B cell (primary cell): ENCODE data around the gene PIM3. TPM values are rescaled to one million over a fixed set of nuclear protein-coding genes. Genes with fewer than 3 reads are reported as not detected.
A peak's percentile ranks its signal among the peaks of the same experiment; 100 is the strongest.
"Not testable (repeated sequence)": the region's sequence is repeated elsewhere in the genome, so short reads cannot be mapped to it uniquely, and the experiment has no call there.

Source experiments
- ATAC-seq: fragments of 200-7000 bp; cut with Tn5 transposase; one replicate; pipeline ENCODE4 v1.10.0; 2021; ENCODE audit warnings: low read depth, mild to moderate bottlenecking, moderate number of reproducible peaks, moderate library complexity
- CTCF ChIA-PET: fragments of 350-600 bp; sonication (Branson Sonifier 250); formaldehyde crosslinking; loops from one replicate; lab custom pipeline; 2021; ENCODE audit warnings: antibody characterized with exemption, inconsistent platforms; lab: Charles Lee
- POLR2A ChIA-PET: fragments of 350-600 bp; sonication (Branson Sonifier 250); formaldehyde crosslinking; loops from one replicate; lab custom pipeline; 2021; ENCODE audit warnings: antibody characterized with exemption; lab: Charles Lee
- DNase-seq: peaks from one replicate; pipeline ENCODE4 v3.0.0; 2013
- H2AFZ ChIP-seq: 2 replicates; pipeline ENCODE4 v1.6.1; 2012; ENCODE audit warnings: mild to moderate bottlenecking, low read depth, low read length; ENCODE audit not compliant: insufficient read depth, poor library complexity, severe bottlenecking
- H3K27ac ChIP-seq, 2 donors: 1 replicate in 1 of 2; 2 replicates in 1 of 2; pipeline ENCODE4 v1.5.1; 2012 to 2013; ENCODE audit warnings: low read length in 2 of 2, mild to moderate bottlenecking in 2 of 2, moderate library complexity in 1 of 2
- H3K27me3 ChIP-seq, 4 experiments: fragments of 200-600 bp in 1 of 4; sonication (generic) in 1 of 4; replicated peaks in 1 of 4; 1 replicate in 2 of 4; 2 replicates in 2 of 4; pipeline versions ENCODE4 v1.6.1 to v1.7.0; 2013 to 2016; ENCODE audit warnings: low read length in 3 of 4, mild to moderate bottlenecking in 2 of 4, mixed read lengths in 1 of 4, moderate library complexity in 1 of 4; ENCODE audit not compliant: insufficient read depth in 4 of 4, control insufficient read depth in 3 of 4; ENCODE audit errors: control extremely low read depth in 1 of 4
- H3K36me3 ChIP-seq, 2 experiments: replicated peaks in 1 of 2; 1 replicate in 1 of 2; 2 replicates in 1 of 2; pipeline versions ENCODE4 v1.6.1 to v1.7.1; 2013; ENCODE audit warnings: low read length in 1 of 2; ENCODE audit not compliant: insufficient read depth in 2 of 2, control insufficient read depth in 1 of 2; ENCODE audit errors: control extremely low read depth in 1 of 2, extremely low read depth in 1 of 2
- H3K4me1 ChIP-seq, 2 donors: fragments of 200-600 bp in 1 of 2; sonication (generic) in 1 of 2; 1 replicate in 1 of 2; 2 replicates in 1 of 2; pipeline versions ENCODE4 v1.5.1 to v1.6.1; 2013 to 2017; ENCODE audit warnings: low read length in 2 of 2; ENCODE audit not compliant: control insufficient read depth in 2 of 2, insufficient read depth in 2 of 2
- H3K4me2 ChIP-seq: replicated peaks from 2 replicates; pipeline ENCODE3; 2012; ENCODE audit warnings: mild to moderate bottlenecking, low read depth, low read length; ENCODE audit not compliant: poor library complexity, severe bottlenecking
- H3K4me3 ChIP-seq, 5 experiments: fragments of 200-600 bp in 1 of 5; sonication (generic) in 1 of 5; 1 replicate in 3 of 5; 2 replicates in 2 of 5; pipeline versions ENCODE4 v1.5.1 to v1.7.0; 2011 to 2016; ENCODE audit warnings: low read length in 4 of 5, mild to moderate bottlenecking in 4 of 5, low read depth in 2 of 5, control low read depth in 1 of 5, moderate library complexity in 1 of 5; ENCODE audit not compliant: insufficient read depth in 1 of 5; ENCODE audit errors: control extremely low read depth in 1 of 5, extremely low read depth in 1 of 5
- H3K79me2 ChIP-seq: fragments of 200-600 bp; sonication (generic); one replicate; pipeline ENCODE4 v1.6.0; 2016; ENCODE audit warnings: low read length; ENCODE audit not compliant: control insufficient read depth, insufficient read depth
- H3K9ac ChIP-seq: fragments of 200-600 bp; sonication (generic); 2 replicates; pipeline ENCODE4 v1.6.1; 2017; ENCODE audit warnings: mild to moderate bottlenecking, low read length, moderate library complexity
- H3K9me3 ChIP-seq, 3 donors: one replicate each; pipeline versions ENCODE4 v1.6.1 to v1.7.1; 2013; ENCODE audit warnings: low read length in 2 of 3; ENCODE audit not compliant: control insufficient read depth in 2 of 3, insufficient read depth in 1 of 3; ENCODE audit errors: control extremely low read depth in 1 of 3
- H4K20me1 ChIP-seq: 2 replicates; pipeline ENCODE4 v1.6.0; 2012; ENCODE audit warnings: mild to moderate bottlenecking, low read length; ENCODE audit not compliant: insufficient read depth, control insufficient read depth, poor library complexity, severe bottlenecking
- H3K27ac Mint-ChIP-seq: one replicate; pipeline ENCODE4 v1.8.0; 2021; ENCODE audit warnings: mixed read lengths
- H3K27me3 Mint-ChIP-seq: one replicate; pipeline ENCODE4 v1.8.0; 2021; ENCODE audit warnings: mixed read lengths
- H3K4me1 Mint-ChIP-seq: one replicate; pipeline ENCODE4 v1.8.0; 2021; ENCODE audit warnings: mixed read lengths
- H3K4me3 Mint-ChIP-seq: one replicate; pipeline ENCODE4 v1.8.0; 2021; ENCODE audit warnings: mixed read lengths
- H3K9me3 Mint-ChIP-seq: one replicate; pipeline ENCODE4 v1.8.0; 2022; ENCODE audit warnings: mixed read lengths; ENCODE audit not compliant: insufficient read depth
- CTCF ChIP-seq: fragments of 200-600 bp; IDR thresholded peaks from one replicate; pipeline ENCODE4 v1.8.0; 2022; ENCODE audit warnings: antibody characterized with exemption, mild to moderate bottlenecking
- EZH2 ChIP-seq: IDR thresholded peaks from 2 replicates; pipeline ENCODE4 v1.6.1; 2012; ENCODE audit warnings: borderline replicate concordance, low read depth, mild to moderate bottlenecking, moderate library complexity, low read length; ENCODE audit not compliant: insufficient read depth, poor library complexity, severe bottlenecking
- WGBS: methylation state at CpG from one replicate; pipeline ENCODE4 v1.1.5; 2013; ENCODE audit warnings: missing lambda C conversion rate; ENCODE audit not compliant: insufficient coverage; 5-methylcytosine and 5-hydroxymethylcytosine counted together
- intact Hi-C: fragments of 100-400 bp; cut with micrococcal nuclease; formaldehyde crosslinking; loops from one replicate; pipeline ENCODE4 v1.10.0; 2022
- polyA plus RNA-seq: library from polyadenylated mRNA; depleted of rRNA; stranded (reverse); fragments of >200 nt; gene quantifications from 2 replicates; pipeline ENCODE4 v1.2.3, GENCODE V29; 2012
- total RNA-seq, 2 donors: library from RNA; stranded (reverse); fragments of 120-200 nt in 1 of 2; gene quantifications; 1 replicate in 1 of 2; 2 replicates in 1 of 2; pipeline versions ENCODE4 v1.2.3 to v1.2.4, GENCODE V29; 2013 to 2022

The PIM3 gene
- total and polyA plus RNA-seq, 2 donors (not counting 1 experiment from before 2014, with no cell fraction given): 74.6 to 128 TPM

DNA sequence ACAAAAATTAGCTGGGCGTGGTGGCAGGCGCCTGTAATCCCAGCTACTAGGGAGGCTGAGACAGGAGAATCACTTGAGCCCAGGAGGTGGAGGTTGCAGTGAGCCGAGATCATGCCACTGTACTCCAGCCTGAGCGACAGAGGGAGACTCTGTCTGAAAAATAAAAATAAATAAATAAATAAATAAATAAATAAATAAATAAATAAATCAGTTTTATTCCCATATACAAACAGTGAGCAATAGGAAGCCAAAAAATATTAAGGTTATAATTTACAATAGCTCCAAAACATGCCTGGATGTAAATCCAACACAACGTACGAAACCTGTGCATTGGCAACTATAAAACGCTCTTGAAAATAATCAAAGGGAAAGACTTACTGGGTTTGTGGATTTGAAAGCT lies 21.2 kb downstream of the PIM3 start:
- no CpG with 5 or more reads among the region's 7 CpGs for WGBS

DNA sequence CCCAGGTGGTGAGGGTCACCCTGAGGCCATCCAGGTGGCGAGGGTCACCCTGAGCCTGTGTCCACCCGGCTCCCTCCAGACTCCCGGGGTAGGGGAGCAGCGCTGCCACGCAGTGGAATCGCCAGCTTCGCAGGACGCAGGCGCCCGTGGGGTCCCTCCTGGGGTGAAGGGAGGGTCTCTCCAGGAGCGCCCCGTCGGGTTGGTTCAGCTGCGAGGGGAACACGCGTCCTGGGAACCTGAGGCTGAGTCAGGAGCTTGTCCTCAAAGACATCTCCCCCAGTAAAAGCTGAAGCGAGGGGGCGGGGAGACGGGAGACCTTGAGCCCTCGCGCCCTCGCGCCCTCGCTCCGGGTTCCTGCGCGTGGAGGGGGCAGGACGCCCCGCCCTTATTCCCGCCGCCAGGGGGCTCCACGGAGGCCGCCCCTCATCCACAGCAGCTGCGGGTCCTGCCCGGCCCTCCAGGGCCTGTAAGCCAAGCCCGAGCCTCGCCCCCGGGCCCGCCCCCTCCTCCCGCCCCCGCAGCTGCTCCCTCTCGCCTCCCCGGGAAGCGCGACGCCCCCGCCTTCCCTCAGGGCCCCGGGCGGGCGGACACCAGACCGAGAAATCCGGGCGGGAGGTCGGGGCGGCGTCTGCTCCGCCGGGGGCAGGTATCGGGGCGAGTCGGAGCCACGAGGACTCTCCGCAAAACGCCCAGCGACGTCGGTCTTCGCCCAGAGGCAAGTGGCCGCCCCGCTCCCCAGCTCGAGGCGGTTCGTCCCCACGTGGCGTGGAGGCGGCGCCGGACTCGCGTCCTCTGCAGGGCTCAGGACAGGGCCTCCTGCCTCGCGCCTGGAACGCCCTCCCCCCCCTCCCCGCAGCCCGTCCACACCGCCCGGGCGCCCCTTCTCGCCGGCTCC lies 22.8 kb downstream of the PIM3 start:
- intact Hi-C loops: loop anchor here (5.0 kb wide), 1 partner anchor 34 kb away; no protein-coding TSS in a partner anchor
- no peak overlapping the region for H3K9ac ChIP-seq
- H3K27me3 ChIP-seq: peaks cover 0 to 11% (median 5%) of the 10 kb centered on the region in 4 experiments

More for the DNA sequence above, 21.2 kb downstream of the PIM3 start:
- H3K4me3 Mint-ChIP-seq, H3K4me3 ChIP-seq, H3K79me2 ChIP-seq, H3K9ac ChIP-seq, H3K27ac Mint-ChIP-seq, DNase-seq, ATAC-seq, POLR2A ChIA-PET, H4K20me1 ChIP-seq, H3K27ac ChIP-seq, H2AFZ ChIP-seq, H3K4me2 ChIP-seq, H3K36me3 ChIP-seq: not testable (repeated sequence)
- H3K9me3 Mint-ChIP-seq: peaks cover 14% of the 10 kb centered on the region
- H3K4me1 ChIP-seq: peaks cover 12 to 20% of the 10 kb centered on the region in 2 donors
- H3K9me3 ChIP-seq: peaks cover 5 to 17% (median 13%) of the 10 kb centered on the region in 3 donors
- intact Hi-C loops: loop anchor here (5.0 kb wide), 1 partner anchor 36 kb away; no protein-coding TSS in a partner anchor
- CTCF ChIA-PET: interaction anchor here (2.0 to 6.3 kb wide), 3 partner anchors 11 to 51 kb away, joined by 5 to 40 read pairs (median 31); no protein-coding TSS in a partner anchor
- H3K4me1 Mint-ChIP-seq: peaks cover 16% of the 10 kb centered on the region
- peaks cover 0 to 11% (median 5%) of the 10 kb centered on the region in 4 experiments for H3K27me3 ChIP-seq
- peaks cover 18% of the 10 kb centered on the region for H3K27me3 Mint-ChIP-seq

More for the DNA sequence above, 22.8 kb downstream of the PIM3 start:
- WGBS: 17% methylated on average over 80 of the region's 90 CpGs
- peak overlapping the region; percentile 64 for H2AFZ ChIP-seq
- CTCF ChIA-PET: interaction anchor here (1.0 to 6.3 kb wide), 9 partner anchors 10 to 66 kb away, joined by 3 to 40 read pairs (median 5); no protein-coding TSS in a partner anchor
- peak overlapping the region; percentile 83 for H3K4me2 ChIP-seq
- no peaks in the 10 kb centered on the region for H3K36me3 ChIP-seq
- no peaks in the 10 kb centered on the region for H3K79me2 ChIP-seq
- Mint-ChIP-seq H3K9me3 (peaks cover 14% of the 10 kb centered on the region), H3K4me3 (peak overlapping the region; percentile 78), H3K27me3 (peaks cover 18% of the 10 kb centered on the region), H3K27ac (no peak overlapping the region), H3K4me1 (peaks cover 10% of the 10 kb centered on the region)
- no peak for TF ChIP-seq EZH2
- peak; percentile 75 for TF ChIP-seq CTCF
- peaks cover 5 to 17% (median 13%) of the 10 kb centered on the region in 3 donors for H3K9me3 ChIP-seq
- POLR2A ChIA-PET: interaction anchor here (0.6 to 1.6 kb wide), 5 partner anchors 16 to 52 kb away, joined by 3 to 5 read pairs (median 4); no protein-coding TSS in a partner anchor
- DNase-seq (peak; percentile 72), ATAC-seq (peak; percentile 74)
- H3K27ac ChIP-seq: no peak overlapping the region
- H4K20me1 ChIP-seq: no peaks in the 10 kb centered on the region
- peak overlapping the region in 4 of 5 experiments; percentile 24 to 40 (median 38) for H3K4me3 ChIP-seq
- peaks cover 11 to 15% of the 10 kb centered on the region in 2 donors for H3K4me1 ChIP-seq
